Breast epithelium (tissue), 4 donors: ENCODE measurements around the gene SETD2. TPM values are rescaled to one million over a fixed set of nuclear protein-coding genes. Genes with fewer than 3 reads are reported as not detected.
"Not testable (repeated sequence)": the region's sequence is repeated elsewhere in the genome, so short reads cannot be mapped to it uniquely, and the experiment has no call there.

ENCODE experiments used
- DNase-seq, 2 donors: peaks; one replicate each; pipeline ENCODE4 v3.0.0-alpha.2; 2019; ENCODE audit warnings: low spot score in 2 of 2
- H3K27ac ChIP-seq, 2 donors: fragments of 200-600 bp; sonication (generic) in 1 of 2; one replicate each; pipeline ENCODE4 v1.5.1; 2016 to 2019; ENCODE audit warnings: mild to moderate bottlenecking in 1 of 2
- H3K27me3 ChIP-seq, 2 donors: fragments of 200-600 bp; sonication (generic) in 1 of 2; one replicate each; pipeline versions ENCODE4 v1.5.1 to v1.6.0; 2017 to 2019; ENCODE audit warnings: control low read depth in 1 of 2, mild to moderate bottlenecking in 1 of 2
- H3K36me3 ChIP-seq: fragments of 200-600 bp; one replicate; pipeline ENCODE4 v1.5.1; 2019
- H3K4me1 ChIP-seq, 2 donors: fragments of 200-600 bp; sonication (generic); one replicate each; pipeline ENCODE4 v1.5.1; 2016 to 2019; ENCODE audit warnings: control low read depth in 1 of 2
- H3K4me3 ChIP-seq, 3 donors: fragments of 200-600 bp; sonication (generic); 1 replicate in 2 of 3; 2 replicates in 1 of 3; pipeline ENCODE4 v1.5.1; 2016 to 2019; ENCODE audit warnings: mild to moderate bottlenecking in 3 of 3, moderate library complexity in 2 of 3
- H3K9me3 ChIP-seq, 2 donors: fragments of 200-600 bp; sonication (generic) in 1 of 2; one replicate each; pipeline ENCODE4 v1.5.1; 2016 to 2019; ENCODE audit warnings: control low read depth in 1 of 2
- POLR2A ChIP-seq: fragments of 450-650 bp; IDR thresholded peaks from one replicate; pipeline ENCODE4 v1.6.1; 2016; ENCODE audit warnings: antibody characterized with exemption, mild to moderate bottlenecking, moderate library complexity
- POLR2AphosphoS5 ChIP-seq, 3 donors: sonication (generic); formaldehyde crosslinking; IDR thresholded peaks; one replicate each; pipeline ENCODE4 v1.6.1; 2017; ENCODE audit warnings: antibody characterized with exemption in 3 of 3
- intact Hi-C: fragments of 100-400 bp; cut with DNase I; formaldehyde crosslinking; loops from one replicate; pipeline ENCODE4 v1.15.1; 2023; ENCODE audit warnings: low total_unique reads
- total RNA-seq, 3 donors: library from RNA; depleted of rRNA; stranded (reverse); fragments of >200 nt; gene quantifications; one replicate each; pipeline ENCODE4 v1.1.0, GENCODE V29; 2016
- TF ChIP-seq, protein P1 (sequence below), 3 donors: fragments of 450-650 bp; IDR thresholded peaks; one replicate each; pipeline ENCODE4 v1.5.1; 2016 to 2017; ENCODE audit warnings: antibody characterized with exemption in 3 of 3, mild to moderate bottlenecking in 3 of 3, moderate library complexity in 3 of 3

The SETD2 gene, protein sequence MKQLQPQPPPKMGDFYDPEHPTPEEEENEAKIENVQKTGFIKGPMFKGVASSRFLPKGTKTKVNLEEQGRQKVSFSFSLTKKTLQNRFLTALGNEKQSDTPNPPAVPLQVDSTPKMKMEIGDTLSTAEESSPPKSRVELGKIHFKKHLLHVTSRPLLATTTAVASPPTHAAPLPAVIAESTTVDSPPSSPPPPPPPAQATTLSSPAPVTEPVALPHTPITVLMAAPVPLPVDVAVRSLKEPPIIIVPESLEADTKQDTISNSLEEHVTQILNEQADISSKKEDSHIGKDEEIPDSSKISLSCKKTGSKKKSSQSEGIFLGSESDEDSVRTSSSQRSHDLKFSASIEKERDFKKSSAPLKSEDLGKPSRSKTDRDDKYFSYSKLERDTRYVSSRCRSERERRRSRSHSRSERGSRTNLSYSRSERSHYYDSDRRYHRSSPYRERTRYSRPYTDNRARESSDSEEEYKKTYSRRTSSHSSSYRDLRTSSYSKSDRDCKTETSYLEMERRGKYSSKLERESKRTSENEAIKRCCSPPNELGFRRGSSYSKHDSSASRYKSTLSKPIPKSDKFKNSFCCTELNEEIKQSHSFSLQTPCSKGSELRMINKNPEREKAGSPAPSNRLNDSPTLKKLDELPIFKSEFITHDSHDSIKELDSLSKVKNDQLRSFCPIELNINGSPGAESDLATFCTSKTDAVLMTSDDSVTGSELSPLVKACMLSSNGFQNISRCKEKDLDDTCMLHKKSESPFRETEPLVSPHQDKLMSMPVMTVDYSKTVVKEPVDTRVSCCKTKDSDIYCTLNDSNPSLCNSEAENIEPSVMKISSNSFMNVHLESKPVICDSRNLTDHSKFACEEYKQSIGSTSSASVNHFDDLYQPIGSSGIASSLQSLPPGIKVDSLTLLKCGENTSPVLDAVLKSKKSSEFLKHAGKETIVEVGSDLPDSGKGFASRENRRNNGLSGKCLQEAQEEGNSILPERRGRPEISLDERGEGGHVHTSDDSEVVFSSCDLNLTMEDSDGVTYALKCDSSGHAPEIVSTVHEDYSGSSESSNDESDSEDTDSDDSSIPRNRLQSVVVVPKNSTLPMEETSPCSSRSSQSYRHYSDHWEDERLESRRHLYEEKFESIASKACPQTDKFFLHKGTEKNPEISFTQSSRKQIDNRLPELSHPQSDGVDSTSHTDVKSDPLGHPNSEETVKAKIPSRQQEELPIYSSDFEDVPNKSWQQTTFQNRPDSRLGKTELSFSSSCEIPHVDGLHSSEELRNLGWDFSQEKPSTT (N-terminal part only)
- total RNA-seq: 10 to 100 TPM; 59.8 to 87.8 (median 74.4) TPM

DNA sequence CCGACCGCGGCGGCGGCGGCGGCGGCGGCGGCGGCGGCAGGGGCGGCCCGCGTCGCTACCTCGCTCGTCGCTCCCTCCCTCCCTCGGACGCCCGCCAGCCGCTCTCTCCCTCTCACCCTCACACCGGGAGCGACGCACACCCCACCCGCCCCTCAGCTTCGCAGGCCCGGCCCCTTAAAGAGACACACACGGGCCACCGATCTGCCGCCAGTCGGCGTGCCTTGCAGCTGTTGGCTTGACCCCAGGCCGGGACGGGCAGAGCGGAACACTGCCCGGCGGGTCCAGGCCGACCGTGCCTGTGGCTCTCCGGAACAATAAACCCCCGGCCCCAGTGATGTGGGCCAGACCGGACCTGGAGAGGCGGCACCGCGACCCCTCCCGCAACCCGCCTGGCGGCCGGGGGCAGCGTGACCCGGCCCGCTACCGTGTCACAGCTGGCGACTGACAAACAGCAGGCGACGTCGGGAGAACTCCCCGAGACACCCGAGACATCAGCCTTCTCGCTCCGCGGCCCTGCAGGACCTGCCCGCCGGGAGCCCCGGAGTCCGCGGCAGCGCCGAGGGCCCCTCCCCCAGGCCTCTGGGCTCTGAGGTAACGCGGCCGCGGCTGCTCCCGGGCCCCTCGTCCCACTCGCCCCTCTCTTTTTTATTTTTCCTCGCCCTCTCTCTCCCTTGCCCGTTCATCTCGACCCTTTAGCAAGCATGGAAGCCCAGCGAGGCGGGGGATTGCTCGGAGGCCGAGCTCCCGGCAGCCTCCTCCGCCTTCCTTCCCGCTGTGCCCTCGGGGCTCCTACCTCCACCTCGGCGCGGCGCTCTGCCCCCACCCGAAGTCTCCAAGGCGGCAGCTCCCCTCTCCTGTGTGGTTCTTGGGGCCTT is at the start of gene SETD2:
Gene SETD2 (minus strand): TSS at position 107 of the 875 bp plus-strand sequence. CDS start 189 bp downstream, outside the sequence.
- DNase-seq: peak; percentile 87 to 92
- intact Hi-C loops: no loop called here
- H3K4me1 ChIP-seq: peaks cover 0 to 15% of the 10 kb centered on the region in 2 donors
- H3K36me3 ChIP-seq: no peaks in the 10 kb centered on the region
- TF ChIP-seq, protein P1, sequence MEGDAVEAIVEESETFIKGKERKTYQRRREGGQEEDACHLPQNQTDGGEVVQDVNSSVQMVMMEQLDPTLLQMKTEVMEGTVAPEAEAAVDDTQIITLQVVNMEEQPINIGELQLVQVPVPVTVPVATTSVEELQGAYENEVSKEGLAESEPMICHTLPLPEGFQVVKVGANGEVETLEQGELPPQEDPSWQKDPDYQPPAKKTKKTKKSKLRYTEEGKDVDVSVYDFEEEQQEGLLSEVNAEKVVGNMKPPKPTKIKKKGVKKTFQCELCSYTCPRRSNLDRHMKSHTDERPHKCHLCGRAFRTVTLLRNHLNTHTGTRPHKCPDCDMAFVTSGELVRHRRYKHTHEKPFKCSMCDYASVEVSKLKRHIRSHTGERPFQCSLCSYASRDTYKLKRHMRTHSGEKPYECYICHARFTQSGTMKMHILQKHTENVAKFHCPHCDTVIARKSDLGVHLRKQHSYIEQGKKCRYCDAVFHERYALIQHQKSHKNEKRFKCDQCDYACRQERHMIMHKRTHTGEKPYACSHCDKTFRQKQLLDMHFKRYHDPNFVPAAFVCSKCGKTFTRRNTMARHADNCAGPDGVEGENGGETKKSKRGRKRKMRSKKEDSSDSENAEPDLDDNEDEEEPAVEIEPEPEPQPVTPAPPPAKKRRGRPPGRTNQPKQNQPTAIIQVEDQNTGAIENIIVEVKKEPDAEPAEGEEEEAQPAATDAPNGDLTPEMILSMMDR (IDR thresholded peaks at IDR 0.05): peak; percentile 37 to 66 (median 44)
- TF ChIP-seq POLR2AphosphoS5 (IDR thresholded peaks at IDR 0.05): peak; percentile 21 to 67 (median 28)
- TF ChIP-seq POLR2A: no peak
- no peaks in the 10 kb centered on the region for H3K9me3 ChIP-seq
- H3K4me3 ChIP-seq: peak within 1 kb of the TSS; percentile 94 to 99 (median 97)
- peak within 1 kb of the TSS; percentile 98 for H3K27ac ChIP-seq
- H3K27me3 ChIP-seq: no peaks in the 10 kb centered on the region

DNA sequence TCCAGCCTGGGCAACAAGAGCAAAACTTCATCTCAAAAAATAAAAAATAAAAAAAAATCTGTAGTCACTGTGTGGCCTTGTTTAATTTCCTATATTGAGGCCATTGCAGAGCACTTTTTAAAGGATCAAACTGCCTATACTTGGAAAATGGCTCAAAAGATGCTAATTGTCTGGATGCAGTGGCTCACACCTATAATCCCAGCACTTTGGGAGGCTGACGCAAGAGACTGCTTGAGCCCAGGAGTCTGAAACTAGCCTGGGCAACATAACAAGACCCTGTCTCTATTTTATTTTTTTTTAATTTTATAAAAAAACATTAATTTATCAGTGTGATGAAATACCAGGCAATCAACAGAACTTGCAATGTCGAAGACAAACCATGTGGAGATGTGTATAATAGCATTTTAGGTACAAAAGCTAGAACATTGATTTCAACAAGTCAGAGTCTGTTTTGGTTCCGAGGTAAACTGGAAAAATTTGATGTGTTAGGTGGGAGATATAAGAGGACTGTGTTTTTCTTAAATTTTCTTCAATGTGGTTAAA is 47.0 kb upstream of the SETD2 start:
- Histone ChIP-seq H3K36me3 (no peaks in the 10 kb centered on the region), H3K4me3 (no peak overlapping the region), H3K27ac (no peak overlapping the region), H3K27me3 (no peaks in the 10 kb centered on the region), H3K4me1 (no peaks in the 10 kb centered on the region), H3K9me3 (no peaks in the 10 kb centered on the region)
- intact Hi-C loops: no loop called here
- no peak for TF ChIP-seq POLR2A
- TF ChIP-seq POLR2AphosphoS5 (IDR thresholded peaks at IDR 0.05): no peak
- TF ChIP-seq, protein P1 (IDR thresholded peaks at IDR 0.05): no peak
- DNase-seq: no peak

- H3K27me3 ChIP-seq, intact Hi-C loops, DNase-seq, H3K4me3 ChIP-seq, H3K4me1 ChIP-seq, H3K36me3 ChIP-seq, H3K9me3 ChIP-seq, H3K27ac ChIP-seq: not testable (repeated sequence)
These were observed 42.1 kb upstream of the SETD2 start for GRCh38 chr3:47206022-47206421.

DNA sequence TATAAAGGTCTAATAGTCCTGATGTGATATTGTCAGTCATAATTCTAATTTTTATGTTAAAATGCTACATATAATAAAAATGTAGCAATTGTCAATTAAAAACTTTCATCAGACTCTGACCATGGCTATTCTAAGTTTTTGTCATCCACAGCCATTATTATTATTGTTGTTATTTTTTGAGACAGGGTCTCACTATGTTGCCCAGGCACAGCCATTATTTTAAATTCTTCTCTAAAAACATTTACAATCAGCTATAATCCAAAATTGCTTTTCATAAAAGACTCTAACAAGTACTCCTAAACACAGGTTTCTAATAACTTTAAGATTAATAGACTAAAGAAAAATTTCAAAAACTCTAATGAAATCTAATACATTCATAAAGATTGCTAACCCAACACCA is 41.0 kb upstream of the SETD2 start:
- Histone ChIP-seq H3K27ac (no peak overlapping the region), H3K36me3 (no peaks in the 10 kb centered on the region), H3K4me3 (no peak overlapping the region), H3K9me3 (no peaks in the 10 kb centered on the region), H3K27me3 (no peaks in the 10 kb centered on the region), H3K4me1 (no peaks in the 10 kb centered on the region)
- intact Hi-C loops: no loop called here
- TF ChIP-seq, protein P1 (IDR thresholded peaks at IDR 0.05): no peak
- TF ChIP-seq POLR2A: no peak
- no peak for TF ChIP-seq POLR2AphosphoS5 (IDR thresholded peaks at IDR 0.05)
- no peak for DNase-seq
